WERI-Rb-1 (cell line): Measurements from ENCODE around the gene NRAP.
A peak's percentile ranks its signal among the peaks of the same experiment; 100 is the strongest.

ENCODE experiments used
- DNase-seq: peaks from one replicate; pipeline ENCODE4 v3.0.0-alpha.2; 2020
- H3K27ac ChIP-seq: fragments of 250-450 bp; sonication (Bioruptor Pico); 2 replicates; pipeline ENCODE4 v1.5.1; 2020; ENCODE audit warnings: mild to moderate bottlenecking, moderate library complexity
- H3K27me3 ChIP-seq: fragments of 250-450 bp; sonication (Bioruptor Pico); 2 replicates; pipeline ENCODE4 v1.5.1; 2021; ENCODE audit warnings: mild to moderate bottlenecking, low read depth, moderate library complexity; ENCODE audit not compliant: insufficient read depth, severe bottlenecking
- H3K36me3 ChIP-seq: fragments of 250-450 bp; sonication (Bioruptor Pico); 2 replicates; pipeline ENCODE4 v1.5.1; 2020; ENCODE audit warnings: mild to moderate bottlenecking, moderate library complexity
- H3K4me3 ChIP-seq: 2 replicates; pipeline ENCODE4 v1.5.1; 2011; ENCODE audit warnings: low read depth, mild to moderate bottlenecking, control low read depth, low read length
- H3K9me3 ChIP-seq: fragments of 250-450 bp; sonication (Bioruptor Pico); 2 replicates; pipeline ENCODE4 v1.5.1; 2021; ENCODE audit warnings: mild to moderate bottlenecking, moderate library complexity; ENCODE audit not compliant: severe bottlenecking
- TF ChIP-seq, protein P1 (sequence below): IDR thresholded peaks from 2 replicates; pipeline ENCODE4 v1.5.1; 2011; ENCODE audit warnings: low read depth, mild to moderate bottlenecking, control low read depth, inconsistent platforms, low read length

The NRAP gene

DNA sequence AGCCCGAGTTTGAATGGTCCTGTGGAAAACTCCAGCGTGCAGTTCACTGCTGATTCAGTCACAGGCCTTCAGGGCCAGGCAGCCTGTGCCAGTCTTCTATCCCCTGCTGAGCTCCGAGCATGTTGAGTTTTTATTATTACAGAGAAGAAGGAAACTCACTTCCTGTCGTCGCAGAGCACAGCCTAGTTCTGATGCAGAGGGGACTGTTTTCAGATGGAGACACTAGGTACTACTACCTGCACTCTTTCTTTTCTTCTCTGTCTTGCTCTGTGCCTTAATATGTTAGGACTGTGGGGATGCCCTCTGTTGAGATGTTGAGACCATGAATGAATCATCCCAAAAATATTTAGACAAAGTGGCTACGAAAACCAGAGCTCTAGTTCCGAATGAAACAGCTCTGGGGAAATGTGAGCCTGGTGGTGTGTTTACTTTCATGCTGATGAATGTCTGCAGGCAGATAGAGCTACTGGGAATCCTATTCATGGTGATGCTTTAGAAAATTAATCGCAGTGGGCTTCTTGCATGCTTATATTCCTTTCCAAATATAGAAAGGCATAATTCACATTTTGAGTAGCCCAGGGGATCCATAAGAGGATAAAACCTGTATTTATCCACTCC, 45.5 kb upstream of the NRAP start:
- no peaks in the 10 kb centered on the region for H3K9me3 ChIP-seq
- H3K27me3 ChIP-seq: no peaks in the 10 kb centered on the region
- DNase-seq: no peak
- H3K4me3 ChIP-seq: no peak overlapping the region
- TF ChIP-seq, protein P1, sequence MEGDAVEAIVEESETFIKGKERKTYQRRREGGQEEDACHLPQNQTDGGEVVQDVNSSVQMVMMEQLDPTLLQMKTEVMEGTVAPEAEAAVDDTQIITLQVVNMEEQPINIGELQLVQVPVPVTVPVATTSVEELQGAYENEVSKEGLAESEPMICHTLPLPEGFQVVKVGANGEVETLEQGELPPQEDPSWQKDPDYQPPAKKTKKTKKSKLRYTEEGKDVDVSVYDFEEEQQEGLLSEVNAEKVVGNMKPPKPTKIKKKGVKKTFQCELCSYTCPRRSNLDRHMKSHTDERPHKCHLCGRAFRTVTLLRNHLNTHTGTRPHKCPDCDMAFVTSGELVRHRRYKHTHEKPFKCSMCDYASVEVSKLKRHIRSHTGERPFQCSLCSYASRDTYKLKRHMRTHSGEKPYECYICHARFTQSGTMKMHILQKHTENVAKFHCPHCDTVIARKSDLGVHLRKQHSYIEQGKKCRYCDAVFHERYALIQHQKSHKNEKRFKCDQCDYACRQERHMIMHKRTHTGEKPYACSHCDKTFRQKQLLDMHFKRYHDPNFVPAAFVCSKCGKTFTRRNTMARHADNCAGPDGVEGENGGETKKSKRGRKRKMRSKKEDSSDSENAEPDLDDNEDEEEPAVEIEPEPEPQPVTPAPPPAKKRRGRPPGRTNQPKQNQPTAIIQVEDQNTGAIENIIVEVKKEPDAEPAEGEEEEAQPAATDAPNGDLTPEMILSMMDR: no peak
- H3K36me3 ChIP-seq: no peaks in the 10 kb centered on the region
- H3K27ac ChIP-seq: no peak overlapping the region

DNA sequence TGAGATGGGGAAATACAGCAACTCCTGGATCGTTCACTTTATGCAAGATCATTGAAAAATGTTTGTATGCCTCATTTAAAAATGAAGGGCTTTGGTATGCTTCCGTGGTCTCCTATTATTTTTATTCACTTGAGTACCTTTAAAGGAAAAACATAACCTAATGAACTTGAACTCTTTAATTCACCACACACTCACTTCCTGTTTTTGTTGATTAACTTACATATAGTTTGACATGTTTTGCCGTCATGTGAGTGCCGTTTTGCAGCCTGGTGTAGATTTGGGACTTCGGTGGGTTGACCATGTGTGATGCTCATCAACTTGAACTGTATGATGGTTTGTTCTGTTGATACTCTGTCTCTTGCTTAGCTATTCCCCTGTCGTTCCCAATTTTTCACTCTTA, 44.8 kb upstream of the NRAP start:
- TF ChIP-seq, protein P1: no peak
- Histone ChIP-seq H3K27ac (no peak overlapping the region), H3K36me3 (no peaks in the 10 kb centered on the region), H3K9me3 (no peaks in the 10 kb centered on the region), H3K4me3 (no peak overlapping the region), H3K27me3 (no peaks in the 10 kb centered on the region)
- no peak for DNase-seq

DNA sequence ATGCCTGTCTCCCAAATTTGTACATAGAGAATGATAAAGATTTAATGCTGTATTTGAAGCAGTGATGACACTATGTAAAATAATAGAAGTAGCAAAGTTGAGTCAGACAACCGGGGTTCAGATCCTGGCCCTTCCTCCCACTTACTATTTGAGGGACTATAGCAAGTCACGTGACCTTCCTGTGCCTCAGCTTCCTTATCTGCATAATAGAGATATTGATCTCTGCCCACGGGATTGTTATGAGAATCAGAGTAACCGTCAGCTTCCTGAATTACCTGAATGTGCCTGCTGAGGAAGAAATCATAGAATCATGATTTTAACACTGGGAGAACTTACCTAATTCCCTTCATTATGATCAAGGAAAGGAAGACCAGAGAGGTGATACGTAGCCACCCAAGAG, 42.8 kb upstream of the NRAP start:
- TF ChIP-seq, protein P1: no peak
- H3K36me3 ChIP-seq: no peaks in the 10 kb centered on the region
- no peak overlapping the region for H3K4me3 ChIP-seq
- no peak for DNase-seq
- H3K27ac ChIP-seq: no peak overlapping the region
- no peaks in the 10 kb centered on the region for H3K27me3 ChIP-seq
- H3K9me3 ChIP-seq: no peaks in the 10 kb centered on the region

DNA sequence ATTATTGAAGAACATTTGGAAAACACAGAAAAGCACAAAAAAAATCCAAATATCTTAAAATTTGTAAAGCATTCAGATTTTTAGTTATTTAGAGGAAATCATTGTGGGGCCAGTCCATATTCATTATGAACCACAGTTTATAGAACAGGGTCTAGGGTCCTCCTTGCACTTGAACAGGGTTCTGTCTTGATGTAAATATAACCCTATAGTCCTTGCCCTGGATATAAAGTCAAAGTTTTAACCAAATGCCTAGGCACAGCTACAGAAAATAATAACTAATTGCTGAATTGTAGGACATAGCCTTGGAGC, 41.5 kb upstream of the NRAP start:
- DNase-seq: no peak
- Histone ChIP-seq H3K4me3 (no peak overlapping the region), H3K9me3 (no peaks in the 10 kb centered on the region), H3K27ac (no peak overlapping the region), H3K27me3 (no peaks in the 10 kb centered on the region), H3K36me3 (no peaks in the 10 kb centered on the region)
- TF ChIP-seq, protein P1: no peak

DNA sequence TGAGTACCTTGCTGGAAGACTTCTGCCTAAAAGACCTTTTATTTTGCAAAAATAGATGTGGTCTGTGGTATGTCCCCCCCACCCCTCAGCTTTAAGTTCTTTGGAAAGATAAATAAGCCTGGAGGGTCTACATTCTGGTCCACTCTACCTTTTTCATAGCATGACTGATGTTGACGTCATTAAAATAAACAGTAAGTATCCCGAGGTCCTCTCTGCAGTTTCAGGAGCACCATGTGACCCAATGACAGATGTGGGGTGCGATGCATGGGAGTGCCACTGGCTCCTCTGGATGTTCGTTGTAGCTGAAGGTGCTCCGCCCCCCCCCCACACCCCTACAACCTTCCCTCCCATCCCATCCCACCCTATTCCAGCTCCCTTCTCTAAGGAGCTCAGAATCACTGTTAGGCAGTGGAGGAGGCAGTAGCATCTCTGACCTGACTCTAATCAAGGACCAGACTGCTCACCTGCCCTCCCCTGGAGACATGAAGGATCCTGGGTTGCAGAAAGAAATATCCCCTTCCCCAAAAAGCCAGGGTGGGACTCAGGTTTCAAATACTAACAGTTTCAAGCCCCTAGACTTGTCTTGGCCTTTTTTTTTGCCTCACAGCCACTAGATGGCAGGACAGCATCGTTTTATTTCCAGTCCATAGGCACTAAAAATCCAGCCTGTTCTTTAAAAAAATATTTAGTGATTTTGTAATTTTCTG, 40.9 kb upstream of the NRAP start:
- H3K27me3 ChIP-seq: no peaks in the 10 kb centered on the region
- peak; percentile 24 for DNase-seq
- no peaks in the 10 kb centered on the region for H3K36me3 ChIP-seq

More for the DNA sequence above, 40.9 kb upstream of the NRAP start:
- TF ChIP-seq, protein P1: peak; percentile 44
- no peaks in the 10 kb centered on the region for H3K9me3 ChIP-seq
- no peak overlapping the region for H3K27ac ChIP-seq
- H3K4me3 ChIP-seq: no peak overlapping the region
